Choroid plexus epithelial cell (primary cell): ENCODE data around the gene PREX1.

ENCODE experiments used
- DNase-seq: peaks from one replicate; pipeline ENCODE4 v3.0.0-alpha.2; 2010; ENCODE audit warnings: low read depth
- H3K4me3 ChIP-seq: 2 replicates; pipeline ENCODE4 v1.5.1; 2011; ENCODE audit warnings: low read depth, mild to moderate bottlenecking, control low read depth, low read length, moderate library complexity
- CTCF ChIP-seq: conservative IDR thresholded peaks from 2 replicates; pipeline ENCODE4 v1.5.1; 2011; ENCODE audit warnings: low read depth, mild to moderate bottlenecking, control low read depth, inconsistent platforms, low read length, moderate library complexity

PREX1 gene

GRCh38 chr20:48620154-48620506, 207.7 kb downstream of the PREX1 start:
- H3K4me3 ChIP-seq: no peak overlapping the region
- DNase-seq: no peak
- no peak for TF ChIP-seq CTCF

- H3K4me3 ChIP-seq: no peak overlapping the region
- TF ChIP-seq CTCF: no peak
- DNase-seq: no peak
These were observed 208.4 kb downstream of the PREX1 start for GRCh38 chr20:48619126-48620101.

- H3K4me3 ChIP-seq: no peak overlapping the region
- no peak for TF ChIP-seq CTCF
These were observed 209.2 kb downstream of the PREX1 start for GRCh38 chr20:48618631-48619030.

GRCh38 chr20:48618052-48618451, 209.7 kb downstream of the PREX1 start:
- DNase-seq: no peak

More at GRCh38 chr20:48618631-48619030, 209.2 kb downstream of the PREX1 start:
- no peak for DNase-seq

GRCh38 chr20:48617481-48617880, 210.3 kb downstream of the PREX1 start:
- H3K4me3 ChIP-seq: no peak overlapping the region
- no peak for TF ChIP-seq CTCF
- DNase-seq: no peak

More at GRCh38 chr20:48618052-48618451, 209.7 kb downstream of the PREX1 start:
- H3K4me3 ChIP-seq: no peak overlapping the region
- no peak for TF ChIP-seq CTCF

GRCh38 chr20:48616481-48616880, 211.3 kb downstream of the PREX1 start:
- no peak for DNase-seq
- no peak overlapping the region for H3K4me3 ChIP-seq
- no peak for TF ChIP-seq CTCF

- TF ChIP-seq CTCF: no peak
- no peak overlapping the region for H3K4me3 ChIP-seq
- DNase-seq: no peak
These were observed 211.9 kb downstream of the PREX1 start for GRCh38 chr20:48615871-48616270.
